IMR-90 (cell line): Measurements from ENCODE around the gene KXD1. TPM values are rescaled to one million over a fixed set of nuclear protein-coding genes. Genes with fewer than 3 reads are reported as not detected.

Experiments used
- CEBPB ChIP-seq: IDR thresholded peaks from 2 replicates; pipeline ENCODE4 v1.6.1; 2012; ENCODE audit warnings: low read depth, low read length, improper control_type of control experiment
- POLR2A ChIP-seq: IDR thresholded peaks from 2 replicates; pipeline ENCODE4 v1.6.1; 2012; ENCODE audit warnings: mild to moderate bottlenecking, low read depth, low read length
- USF2 ChIP-seq: fragments of 150-350 bp; IDR thresholded peaks from 2 replicates; pipeline ENCODE4 v1.6.1; 2017; ENCODE audit warnings: mild to moderate bottlenecking, antibody characterized with exemption, low read length, low read depth
- polyA plus RNA-seq, 3 experiments: library from polyadenylated mRNA; depleted of rRNA; stranded (reverse); fragments of >200 nt; gene quantifications; 2 replicates each; pipeline ENCODE4 v1.2.3, GENCODE V29; 2012; ENCODE audit warnings: low replicate concordance in 1 of 3
- total RNA-seq: library from RNA; depleted of rRNA; stranded (reverse); fragments of >200 nt; gene quantifications from 2 replicates; pipeline ENCODE4 v1.2.3, GENCODE V29; 2012

KXD1 gene
- total and polyA plus RNA-seq, 2 of the 4 experiments (the other 2 are of a cell fraction): 66.7 to 196 TPM

- TF ChIP-seq USF2 (no peak), POLR2A (peak; percentile 66; the same call in 1 of the 2 replicates), CEBPB (no peak)
These were observed 37.5 kb upstream of the KXD1 start (continued) for GRCh38 chr19:18519962-18520847.
